ENCODE results near the gene TFCP2L1. TPM values are rescaled to one million over a fixed set of nuclear protein-coding genes. Genes with fewer than 3 reads are reported as not detected.
"Not testable (repeated sequence)": the region's sequence is repeated elsewhere in the genome, so short reads cannot be mapped to it uniquely, and the experiment has no call there.

The TFCP2L1 gene
- under 1 TPM; 0.17 to 0.30 TPM for total RNA-seq
- polyA plus RNA-seq (2013, experiment 1 of 2) = 0.03 TPM
- polyA plus RNA-seq (2013, experiment 2 of 2) = 0.03 TPM
- total RNA-seq = 0 to 0.95 (median 0.13) reads per million in 172 experiments

GRCh38 chr2:121284463-121285449 lies at the start of gene TFCP2L1:
TFCP2L1 (minus strand) TSS chr2:121285202; CDS start chr2:121285109, 93 bp downstream.
- intact Hi-C loops (cut with DNase I, micrococcal nuclease) = no loop called here
- POLR2A ChIA-PET = no interaction called here

GRCh38 chr2:121333834-121334558 lies 49.0 kb upstream of the TFCP2L1 start:
- no peak for TF ChIP-seq CTCF (IDR thresholded peaks at IDR 0.05)
- H3K4me1 ChIP-seq (ENCODE audit: insufficient read depth, low read length) = no peaks in the 10 kb centered on the region
- no peaks in the 10 kb centered on the region for H3K9me3 ChIP-seq (ENCODE audit: control insufficient read depth in 1 of 2, insufficient read depth in 1 of 2, low read length in 2 of 2)
- POLR2A ChIA-PET = no interaction called here
- Mint-ChIP-seq H3K27ac (no peak overlapping the region), H3K4me1 (ENCODE audit: low read depth) (no peaks in the 10 kb centered on the region), H3K27me3 (no peaks in the 10 kb centered on the region), H3K36me3 (ENCODE audit: low read depth) (peaks cover 7% of the 10 kb centered on the region), H3K4me3 (no peak overlapping the region), H3K9me3 (no peaks in the 10 kb centered on the region)
- H3K4me3 ChIP-seq (ENCODE audit: low read length) = no peak overlapping the region
- ATAC-seq (ENCODE audit: poor library complexity) (no peak), DNase-seq (no peak)
- peaks cover 6% of the 10 kb centered on the region for H3K36me3 ChIP-seq (ENCODE audit: insufficient read depth, low read length)
- H3K27ac ChIP-seq (ENCODE audit: low read depth in 1 of 2, low read length in 2 of 2) = no peak overlapping the region
- CTCF ChIA-PET = interaction anchor here (0.6 kb wide), 1 partner anchor 92 kb away, joined by 3 read pairs; no protein-coding TSS in a partner anchor
- intact Hi-C loops (cut with DNase I, micrococcal nuclease) = no loop called here
- H3K27me3 ChIP-seq (ENCODE audit: control insufficient read depth in 1 of 2, insufficient read depth in 2 of 2, low read length in 2 of 2) = no peaks in the 10 kb centered on the region

More at GRCh38 chr2:121284463-121285449, at the start of gene TFCP2L1:
- H3K4me1 ChIP-seq (ENCODE audit: insufficient read depth, low read length) = peaks cover 6% of the 10 kb centered on the region
- H3K4me1 Mint-ChIP-seq (ENCODE audit: low read depth) = peaks cover 9% of the 10 kb centered on the region
- H3K9me3 ChIP-seq (ENCODE audit: control insufficient read depth in 1 of 2, insufficient read depth in 1 of 2, low read length in 2 of 2) = no peaks in the 10 kb centered on the region
- DNase-seq (peak in 3 of 14 experiments; percentile 4 to 17 (median 7)), ATAC-seq (ENCODE audit: poor library complexity) (no peak)
- no peaks in the 10 kb centered on the region for H3K36me3 Mint-ChIP-seq (ENCODE audit: low read depth)
- peak within 1 kb of the TSS; percentile 35 for H3K4me3 Mint-ChIP-seq
- H3K27ac Mint-ChIP-seq = no peak within 1 kb of the TSS
- no peaks in the 10 kb centered on the region for H3K36me3 ChIP-seq (ENCODE audit: insufficient read depth, low read length)
- H3K27me3 ChIP-seq (ENCODE audit: control insufficient read depth in 1 of 2, insufficient read depth in 2 of 2, low read length in 2 of 2) = peaks cover 13 to 25% of the 10 kb centered on the region in 2 experiments
- H3K27me3 Mint-ChIP-seq = peaks cover 58% of the 10 kb centered on the region
- no peaks in the 10 kb centered on the region for H3K9me3 Mint-ChIP-seq
- H3K4me3 ChIP-seq (ENCODE audit: low read length) = no peak within 1 kb of the TSS
- CTCF ChIA-PET = no interaction called here
- H3K27ac ChIP-seq (ENCODE audit: low read depth in 1 of 2, low read length in 2 of 2) = no peak within 1 kb of the TSS
- TF ChIP-seq CTCF (IDR thresholded peaks at IDR 0.05) = no peak

GRCh38 chr2:121333231-121333630 lies 48.2 kb upstream of the TFCP2L1 start:
- Histone ChIP-seq H3K4me3 (ENCODE audit: low read length) (no peak overlapping the region), H3K9me3 (ENCODE audit: control insufficient read depth in 1 of 2, insufficient read depth in 1 of 2, low read length in 2 of 2) (no peaks in the 10 kb centered on the region), H3K27ac (ENCODE audit: low read depth in 1 of 2, low read length in 2 of 2) (no peak overlapping the region), H3K4me1 (ENCODE audit: insufficient read depth, low read length) (no peaks in the 10 kb centered on the region), H3K27me3 (ENCODE audit: control insufficient read depth in 1 of 2, insufficient read depth in 2 of 2, low read length in 2 of 2) (no peaks in the 10 kb centered on the region), H3K36me3 (ENCODE audit: insufficient read depth, low read length) (peaks cover 3% of the 10 kb centered on the region)
- Mint-ChIP-seq H3K27me3 (peaks cover 4% of the 10 kb centered on the region), H3K36me3 (ENCODE audit: low read depth) (no peaks in the 10 kb centered on the region), H3K27ac (no peak overlapping the region), H3K4me3 (no peak overlapping the region), H3K4me1 (ENCODE audit: low read depth) (no peaks in the 10 kb centered on the region), H3K9me3 (no peaks in the 10 kb centered on the region)
- ChIA-PET CTCF (no interaction called here), POLR2A (no interaction called here)
- TF ChIP-seq CTCF (IDR thresholded peaks at IDR 0.05) = no peak
- ATAC-seq (ENCODE audit: poor library complexity) (no peak), DNase-seq (no peak)
- intact Hi-C loops (cut with DNase I, micrococcal nuclease) = no loop called here

GRCh38 chr2:121331324-121331723 lies 46.3 kb upstream of the TFCP2L1 start:
- POLR2A ChIA-PET; H3K27me3 Mint-ChIP-seq; H3K4me3 Mint-ChIP-seq; DNase-seq; H3K36me3 Mint-ChIP-seq (ENCODE audit: low read depth); H3K27me3 ChIP-seq (ENCODE audit: control insufficient read depth in 1 of 2, insufficient read depth in 2 of 2, low read length in 2 of 2); ATAC-seq (ENCODE audit: poor library complexity); H3K9me3 ChIP-seq (ENCODE audit: control insufficient read depth in 1 of 2, insufficient read depth in 1 of 2, low read length in 2 of 2); intact Hi-C loops (cut with DNase I, micrococcal nuclease); H3K27ac ChIP-seq (ENCODE audit: low read depth in 1 of 2, low read length in 2 of 2); H3K4me3 ChIP-seq (ENCODE audit: low read length); H3K9me3 Mint-ChIP-seq; CTCF ChIA-PET; H3K4me1 ChIP-seq (ENCODE audit: insufficient read depth, low read length); H3K4me1 Mint-ChIP-seq (ENCODE audit: low read depth); H3K36me3 ChIP-seq (ENCODE audit: insufficient read depth, low read length); H3K27ac Mint-ChIP-seq: not testable (repeated sequence)
